ENCODE data around the gene TBCD.

Gene TBCD

DNA sequence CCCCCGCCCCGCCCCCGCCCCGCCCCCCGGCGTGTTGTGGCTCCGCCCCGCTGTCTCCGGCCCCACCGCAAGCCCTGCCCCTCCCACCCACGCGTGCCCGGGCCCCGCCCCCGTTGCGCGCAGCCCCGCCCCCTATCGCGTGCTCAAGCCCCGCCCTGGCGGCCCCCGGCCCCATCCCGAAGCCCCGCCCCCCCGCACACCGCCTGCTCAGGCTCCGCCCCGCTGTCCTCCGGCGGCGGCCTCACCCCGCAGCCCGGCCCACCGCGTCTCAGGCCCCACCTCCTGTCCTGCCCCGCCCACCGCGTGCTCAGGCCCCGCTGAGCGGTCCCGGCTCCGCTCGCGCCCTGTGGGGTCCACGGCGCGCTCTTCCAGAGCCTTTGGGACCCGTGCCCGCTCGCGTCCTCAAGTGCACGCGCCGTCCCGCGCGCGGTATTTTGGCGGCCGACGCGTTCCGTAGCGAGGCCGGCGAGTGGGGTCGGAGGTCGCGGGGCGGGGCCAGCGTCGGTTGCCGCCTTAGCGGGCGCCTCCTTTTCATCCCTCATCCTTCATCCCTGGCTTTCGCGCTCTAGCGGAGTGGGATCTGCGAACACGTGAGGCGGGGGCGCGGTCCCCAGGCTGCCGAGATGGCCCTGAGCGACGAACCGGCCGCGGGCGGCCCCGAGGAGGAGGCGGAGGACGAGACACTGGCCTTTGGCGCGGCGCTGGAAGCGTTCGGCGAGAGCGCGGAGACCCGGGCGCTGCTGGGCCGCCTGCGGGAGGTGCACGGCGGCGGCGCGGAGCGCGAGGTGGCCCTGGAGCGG lies at the start of gene TBCD:
Gene TBCD (plus strand): TSS at position 495 of the 800 bp plus-strand sequence. CDS start 129 bp downstream, at position 624.
- DNase-seq, result peak; percentile 82 to 91

DNA sequence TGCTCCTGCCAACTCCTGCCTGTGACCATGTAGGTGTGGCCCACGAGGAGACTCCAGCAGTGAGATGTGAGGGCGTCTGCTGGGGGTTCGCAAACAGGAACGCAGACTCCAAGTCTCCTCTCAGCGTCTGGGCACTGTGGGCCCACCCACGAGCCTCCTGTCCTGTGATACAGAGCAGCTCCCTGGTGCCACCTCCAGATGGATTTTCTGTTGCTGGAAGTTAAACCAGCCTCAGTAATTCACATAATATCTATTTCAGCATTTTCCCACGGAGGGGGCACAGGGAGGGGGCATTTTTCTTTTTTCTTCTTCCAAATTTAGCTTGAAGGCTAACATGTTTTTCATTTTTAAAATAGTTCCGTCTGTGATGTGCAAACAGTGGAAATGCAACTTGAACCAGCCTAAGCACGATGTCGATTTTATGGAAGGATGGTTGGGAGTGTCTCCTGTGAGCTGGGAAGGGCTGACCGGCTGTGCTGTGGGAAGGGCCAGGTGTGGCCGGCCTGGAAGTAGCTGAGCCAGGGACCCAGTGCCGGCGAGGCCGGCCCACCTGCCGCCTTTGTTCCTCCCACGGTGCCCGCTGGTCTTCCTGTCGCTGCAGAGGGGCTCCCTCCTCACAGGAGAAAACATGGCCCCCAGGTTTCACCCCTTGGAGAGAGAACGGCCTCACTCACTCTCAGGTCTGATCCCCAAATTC lies 49.5 kb upstream of the TBCD start:
- DNase-seq, result no peak

DNA sequence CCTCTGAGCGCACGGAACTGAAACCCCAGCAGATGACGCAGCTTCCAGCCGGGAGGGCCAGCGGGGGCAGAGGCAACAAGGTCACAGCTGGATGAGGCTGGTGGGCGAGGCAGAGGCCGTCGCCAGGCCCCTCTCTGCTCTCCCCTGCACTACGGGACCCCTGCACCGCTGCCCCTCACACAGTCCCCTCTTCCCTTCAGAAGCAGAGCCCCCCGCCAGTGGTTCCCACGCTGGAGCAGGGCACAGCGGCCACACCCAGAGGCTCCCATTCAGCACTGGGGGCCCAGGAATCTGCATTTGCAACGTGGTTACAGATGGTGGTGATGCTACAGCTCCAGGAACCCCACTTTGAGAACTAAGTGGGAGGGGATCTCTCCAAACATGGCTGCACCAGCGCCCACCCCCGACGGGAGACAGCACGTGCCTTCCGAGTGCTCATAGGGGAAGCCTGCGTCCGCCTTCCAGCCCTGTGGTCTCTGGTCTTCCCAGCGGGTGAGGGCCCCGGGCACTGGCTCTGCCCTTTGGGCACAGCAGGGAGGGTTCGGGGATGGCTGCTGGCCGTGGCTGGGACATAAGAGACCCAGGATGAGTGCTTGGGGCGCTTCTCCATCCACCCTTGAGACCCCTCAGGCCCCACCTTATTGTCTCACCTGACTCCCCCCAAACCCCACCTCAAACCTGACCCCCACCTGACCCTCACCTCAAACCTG lies 48.7 kb upstream of the TBCD start:
- DNase-seq, result no peak

DNA sequence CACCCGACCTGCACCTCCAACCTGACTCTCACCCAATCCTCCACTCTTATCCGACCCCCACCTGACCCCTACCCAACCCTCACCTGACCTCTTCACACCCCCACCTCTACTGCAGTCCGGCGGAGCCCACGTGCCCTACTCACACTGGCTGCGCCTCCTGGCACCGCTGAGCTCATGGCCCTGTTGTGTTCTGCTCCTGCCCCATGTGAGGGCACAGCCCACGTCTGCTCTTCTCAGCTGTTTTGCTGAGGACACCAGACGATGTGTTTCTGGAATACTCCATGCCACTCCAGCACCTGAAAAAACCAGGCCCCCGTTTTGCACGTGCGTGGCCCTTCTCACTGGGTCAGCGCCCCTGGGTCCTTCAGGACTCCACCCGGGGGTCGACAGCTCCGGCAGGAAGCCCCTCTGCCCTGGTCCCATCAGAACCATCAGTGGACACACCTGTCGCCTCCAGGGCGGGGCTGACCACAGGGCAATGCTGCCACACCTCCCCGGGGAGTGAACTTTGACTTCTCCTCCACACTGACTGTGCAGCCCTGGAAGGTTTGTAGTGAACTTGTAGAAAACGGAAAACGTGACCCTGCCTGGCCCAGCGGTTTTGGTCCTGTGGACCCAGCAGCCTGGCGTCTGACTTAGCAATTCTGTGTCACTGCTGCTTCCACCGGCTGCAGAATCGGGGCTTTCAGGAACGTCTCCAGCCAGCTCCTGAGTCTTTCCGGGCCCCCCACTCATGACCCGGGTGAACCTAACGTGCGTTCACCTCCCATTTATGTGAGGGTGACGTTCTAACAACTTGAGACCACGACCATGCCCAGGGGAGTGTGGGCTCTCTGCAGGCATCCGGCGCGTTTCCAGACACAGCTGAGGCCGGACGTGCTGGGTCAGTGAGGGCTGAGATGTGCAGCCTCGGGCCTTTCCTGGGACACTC lies 47.7 kb upstream of the TBCD start:
- DNase-seq, result no peak

DNA sequence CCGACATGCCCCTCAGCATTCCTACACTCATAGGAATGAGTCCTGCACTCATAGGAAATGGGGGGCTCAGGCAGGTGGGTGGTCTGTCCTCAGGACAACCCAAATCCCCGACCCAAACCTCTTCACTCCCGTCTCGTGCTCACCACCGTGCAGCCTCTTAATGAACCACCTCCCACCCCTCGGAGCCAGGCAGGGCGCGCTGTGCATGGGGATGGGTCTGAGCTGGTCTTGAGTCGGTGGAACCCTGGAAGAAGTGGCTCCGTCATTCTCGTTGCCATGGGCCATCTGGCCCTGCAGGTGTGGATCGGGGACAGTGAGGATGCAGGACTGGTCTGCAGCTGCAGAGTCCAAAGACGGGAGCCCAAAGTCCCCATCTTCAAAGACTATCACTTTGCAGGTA lies 47.0 kb upstream of the TBCD start:
- no peak for DNase-seq

DNA sequence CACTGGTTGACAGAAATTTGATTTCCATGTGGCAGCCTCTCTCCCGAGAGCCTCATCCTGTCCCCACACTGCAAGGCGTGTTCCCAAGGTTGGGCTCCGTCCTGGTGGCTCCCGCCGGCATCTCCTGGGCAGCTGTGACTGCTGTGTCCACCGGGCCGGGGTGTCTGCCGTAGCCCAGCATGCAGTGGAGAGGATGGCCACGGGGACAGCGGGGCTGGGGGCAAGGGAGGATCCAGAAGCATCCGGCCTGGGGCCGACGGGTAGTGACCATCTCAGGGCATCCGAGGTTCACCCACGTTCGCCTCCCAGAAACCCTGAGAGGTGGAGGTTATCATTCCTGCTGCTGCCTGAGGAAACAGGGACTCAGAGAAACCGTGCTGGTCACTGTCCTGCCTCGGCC lies 46.1 kb upstream of the TBCD start:
- DNase-seq, result no peak

DNA sequence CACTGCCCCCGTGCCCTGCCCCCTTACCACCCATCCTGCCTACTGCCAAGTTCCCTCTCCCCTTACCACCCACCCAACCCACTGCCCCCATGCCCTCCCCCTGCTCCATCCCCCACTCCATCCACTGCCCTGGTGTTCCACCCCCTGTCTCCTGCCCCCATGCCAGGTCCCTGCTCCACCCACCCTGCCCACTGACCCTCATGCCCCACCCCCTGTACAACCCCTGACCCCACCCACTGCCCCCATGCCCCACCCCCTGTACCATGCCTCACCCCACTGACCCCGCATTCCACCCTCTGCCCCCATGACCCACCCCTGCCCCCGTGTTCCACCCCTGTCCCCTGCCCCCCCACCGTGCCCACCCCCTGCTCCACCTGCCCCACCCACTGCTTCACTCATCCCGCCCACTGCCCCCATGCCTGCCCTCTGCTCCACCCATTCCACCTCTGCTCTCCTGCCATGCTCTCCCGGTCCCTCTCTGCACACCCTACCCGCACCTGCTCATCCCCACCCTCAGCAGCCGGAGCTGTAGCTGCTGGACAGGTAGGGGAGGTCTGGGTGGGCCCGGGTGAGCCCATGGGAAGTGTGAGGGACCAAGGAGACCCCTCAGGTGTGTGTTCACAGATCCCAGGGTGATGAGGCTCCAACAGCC lies 42.7 kb upstream of the TBCD start:
- no peak for DNase-seq

DNA sequence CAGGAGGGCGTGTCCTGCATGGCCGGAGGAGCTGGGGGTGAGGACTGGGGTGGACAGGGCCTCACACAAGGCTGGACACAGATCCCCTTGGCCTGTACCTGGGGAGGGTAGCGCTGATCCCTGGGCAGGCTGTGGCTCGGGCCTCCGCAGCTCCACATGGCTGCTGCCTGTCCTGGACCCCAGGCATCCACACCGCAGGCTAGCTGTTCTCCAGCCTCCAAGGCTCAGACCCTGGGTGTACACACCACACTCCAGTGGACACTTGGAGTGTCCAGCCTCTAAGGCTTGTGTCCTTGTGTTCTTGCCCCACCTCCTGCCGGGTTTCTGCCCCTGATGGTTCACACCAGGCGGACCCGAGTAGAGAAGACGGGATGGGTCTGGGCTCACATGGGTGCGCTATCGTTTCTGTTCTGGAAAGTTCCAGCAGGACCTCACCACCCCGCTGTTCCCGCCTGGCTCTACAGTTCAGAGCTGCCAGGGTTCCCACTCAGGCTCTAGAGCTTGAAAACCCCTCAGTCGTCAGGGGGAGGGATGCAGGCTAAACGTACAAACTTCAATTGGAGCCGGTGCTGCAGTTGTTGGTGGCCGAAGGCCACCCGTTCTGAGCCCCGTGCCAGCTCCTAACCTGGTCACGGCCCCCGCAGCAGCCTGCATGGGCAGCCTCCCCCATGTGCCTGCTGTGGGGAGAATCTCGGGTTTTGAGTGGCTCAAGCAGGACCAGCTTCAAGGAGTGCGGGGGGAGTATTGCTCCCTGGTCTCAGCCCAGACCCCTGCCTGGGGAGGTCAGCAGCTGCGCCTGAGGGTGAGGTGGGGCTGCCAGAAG lies 42.0 kb upstream of the TBCD start:
- no peak for DNase-seq

DNA sequence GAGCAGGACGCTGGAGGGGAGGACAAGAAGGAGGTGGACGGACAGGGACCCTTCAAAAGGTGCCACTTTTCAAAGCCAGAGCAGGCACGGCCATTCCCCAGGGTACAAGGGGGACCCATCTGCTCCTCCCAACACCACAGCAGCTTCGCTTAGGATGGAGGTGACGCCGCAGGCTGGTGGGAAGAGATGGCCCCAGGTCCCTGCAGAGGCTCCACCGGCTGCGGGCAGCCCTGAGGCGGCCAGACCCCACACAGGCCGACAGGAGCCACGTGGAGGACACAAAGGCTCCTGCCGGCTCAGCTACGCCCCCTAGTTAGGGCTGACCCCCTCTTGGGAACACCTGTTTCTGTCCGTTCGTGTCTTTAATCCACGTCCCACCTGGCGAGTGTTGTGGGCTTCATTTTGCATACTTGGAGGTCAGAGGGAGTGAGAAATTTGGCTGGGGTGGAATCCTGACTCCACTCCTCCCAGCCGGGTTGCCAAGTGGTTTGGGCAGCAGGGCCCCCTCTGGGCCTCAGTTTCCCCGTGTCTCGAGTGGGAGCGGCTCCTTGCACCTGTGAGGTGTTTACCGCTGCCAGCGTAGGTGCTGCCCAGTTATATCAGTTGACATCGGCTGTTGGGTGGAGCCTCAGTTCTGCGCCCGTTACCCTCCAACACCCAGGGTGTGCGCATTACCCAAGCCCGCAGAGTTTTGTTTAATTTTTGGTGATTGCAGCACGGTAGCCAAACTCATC lies 41.2 kb upstream of the TBCD start:
- DNase-seq, result no peak

DNA sequence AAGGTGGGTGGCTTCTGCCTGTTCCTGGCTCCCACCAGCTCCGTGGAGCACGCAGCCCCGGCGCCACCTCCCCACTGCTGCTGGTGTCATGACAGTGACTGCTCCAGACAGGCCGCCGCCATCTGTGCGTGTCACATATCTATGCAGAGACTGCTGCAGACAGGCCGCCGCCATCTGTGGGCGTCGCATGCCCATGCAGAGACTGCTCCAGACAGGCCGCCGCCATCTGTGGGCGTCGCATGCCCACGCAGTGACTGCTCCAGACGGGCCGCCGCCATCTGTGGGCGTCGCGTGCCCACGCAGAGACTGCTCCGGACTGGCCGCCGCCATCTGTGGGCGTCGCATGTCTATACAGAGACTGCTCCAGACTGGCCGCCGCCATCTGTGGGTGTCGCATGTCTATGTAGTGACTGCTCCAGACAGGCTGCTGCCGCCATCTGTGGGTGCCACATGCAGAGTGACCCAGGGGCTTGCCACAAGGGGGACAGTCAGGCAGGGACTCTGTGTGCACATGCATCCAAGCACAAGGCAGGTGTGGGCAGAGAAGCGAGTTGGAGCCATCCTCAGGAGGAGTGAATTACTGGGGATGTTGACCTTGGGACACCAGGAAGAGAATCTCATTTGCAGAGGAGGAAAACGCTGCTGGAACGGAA lies 38.7 kb upstream of the TBCD start:
- DNase-seq, result no peak

DNA sequence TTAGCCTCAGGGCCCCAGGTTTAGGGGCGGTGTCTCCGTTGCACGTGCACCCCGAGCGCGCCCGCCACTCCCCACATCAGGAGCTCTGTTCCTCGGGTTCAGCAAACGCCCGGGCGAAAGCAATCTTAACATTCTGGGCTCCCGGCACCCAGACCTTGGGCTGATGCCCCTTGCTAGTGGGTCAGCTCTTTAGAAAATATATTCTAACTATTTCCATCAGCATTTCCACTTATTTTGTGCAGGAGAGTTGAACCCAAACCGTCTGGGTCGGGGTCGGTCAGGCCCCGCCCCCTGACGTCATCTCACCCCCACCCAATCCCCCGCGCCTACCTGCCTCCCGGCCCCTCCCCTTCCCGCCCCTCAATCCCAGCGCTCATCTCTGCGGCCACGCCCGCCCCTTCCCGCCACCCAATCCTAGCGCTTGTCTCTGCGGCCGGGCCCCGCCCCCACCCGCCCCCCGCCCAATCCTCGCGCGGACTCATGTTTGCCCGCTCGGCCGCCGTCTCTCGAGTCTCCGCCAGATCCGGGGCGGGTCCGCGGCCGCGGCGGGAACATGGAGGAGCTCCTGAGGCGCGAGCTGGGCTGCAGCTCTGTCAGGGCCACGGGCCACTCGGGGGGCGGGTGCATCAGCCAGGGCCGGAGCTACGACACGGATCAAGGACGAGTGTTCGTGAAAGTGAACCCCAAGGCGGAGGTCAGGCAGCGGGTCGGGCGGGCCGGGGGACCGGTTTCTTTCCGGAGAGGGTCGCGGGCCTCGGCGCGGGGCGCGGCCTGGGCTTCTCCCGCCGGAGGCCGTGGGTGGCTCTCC lies 35.5 kb upstream of the TBCD start, which contains the start of gene FN3KRP:
Gene FN3KRP (plus strand): TSS at position 504 of the 808 bp plus-strand sequence. CDS start 50 bp downstream, at position 554.
- DNase-seq, result peak; percentile 91 to 95

DNA sequence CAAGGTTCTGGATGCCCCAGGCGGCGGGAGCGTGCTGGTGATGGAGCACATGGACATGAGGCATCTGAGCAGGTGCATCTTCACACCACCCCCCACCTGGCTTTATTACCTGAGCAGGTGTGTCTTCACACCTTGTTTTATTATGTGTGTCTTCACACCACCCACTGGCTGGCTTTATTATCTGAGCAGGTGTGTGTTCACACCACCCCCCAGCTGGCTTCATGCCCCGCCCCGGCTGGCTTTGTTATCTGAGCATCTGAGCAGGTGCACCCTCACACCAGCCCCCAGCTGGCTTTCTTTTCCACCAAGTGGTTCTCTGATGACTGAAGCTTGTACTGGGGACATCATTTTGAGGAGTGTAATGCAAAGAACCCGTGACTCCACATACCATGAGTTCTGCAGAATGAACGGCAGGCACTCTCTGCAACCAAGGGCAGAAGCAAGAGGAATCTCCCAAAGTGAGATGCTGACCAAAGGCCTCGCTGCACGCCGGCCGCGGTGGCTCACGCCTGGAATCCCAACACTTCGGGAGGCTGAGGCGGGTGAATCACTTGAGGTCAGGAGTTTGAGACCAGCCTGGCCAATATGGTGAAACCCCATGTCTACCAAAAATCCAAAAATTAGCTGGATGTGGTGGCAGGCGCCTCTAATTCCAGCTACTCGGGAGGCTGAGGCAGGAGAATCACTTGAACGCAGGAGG lies 32.7 kb upstream of the TBCD start:
- no peak for DNase-seq

DNA sequence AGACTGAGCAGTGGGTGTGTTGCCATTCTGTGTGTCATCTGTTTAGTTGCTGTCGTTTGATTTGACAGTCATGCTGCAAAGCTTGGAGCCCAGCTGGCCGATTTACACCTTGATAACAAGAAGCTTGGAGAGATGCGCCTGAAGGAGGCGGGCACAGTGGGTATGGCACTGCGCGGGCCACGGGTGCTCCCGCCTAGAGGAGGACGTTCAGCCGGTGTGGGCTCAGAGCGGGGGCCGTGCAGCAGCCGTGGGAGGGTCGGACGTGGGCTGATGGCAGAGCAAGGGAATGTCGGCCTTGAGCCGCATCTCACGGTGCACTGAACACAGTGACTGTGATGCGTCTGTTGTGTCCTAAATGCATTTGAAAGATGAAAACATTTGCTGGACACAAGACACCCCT lies 31.7 kb upstream of the TBCD start:
- no peak for DNase-seq

DNA sequence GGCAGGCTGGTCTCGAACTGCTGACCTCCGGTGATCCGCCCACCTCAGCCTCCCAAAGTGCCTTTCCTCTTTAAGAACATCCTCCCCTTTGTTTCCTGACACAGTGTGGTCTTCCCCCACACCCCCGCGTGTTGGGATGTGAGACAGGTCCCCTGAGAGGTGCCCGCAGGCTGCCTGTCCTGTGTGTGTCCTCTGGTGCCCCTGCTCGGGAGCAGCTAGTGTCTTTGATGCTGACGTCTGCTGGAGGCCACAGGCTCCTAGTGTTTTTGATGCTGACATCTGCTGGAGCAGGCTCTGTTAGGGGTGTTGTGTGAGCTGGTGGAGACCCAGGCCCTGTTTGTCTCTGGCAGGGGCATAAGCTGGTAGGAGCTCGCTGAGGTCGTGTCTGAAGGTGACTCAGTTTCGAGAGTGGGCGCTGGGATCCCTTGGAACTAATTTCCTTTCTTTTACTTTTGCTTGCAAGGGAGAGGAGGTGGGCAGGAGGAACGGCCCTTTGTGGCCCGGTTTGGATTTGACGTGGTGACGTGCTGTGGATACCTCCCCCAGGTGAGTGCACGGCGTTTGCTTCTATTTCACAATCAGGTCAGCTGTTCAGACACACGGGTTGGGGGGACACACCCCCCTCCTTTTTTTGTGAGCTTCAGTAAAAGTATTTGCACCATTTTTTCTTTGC lies 29.4 kb upstream of the TBCD start:
- DNase-seq, result no peak

DNA sequence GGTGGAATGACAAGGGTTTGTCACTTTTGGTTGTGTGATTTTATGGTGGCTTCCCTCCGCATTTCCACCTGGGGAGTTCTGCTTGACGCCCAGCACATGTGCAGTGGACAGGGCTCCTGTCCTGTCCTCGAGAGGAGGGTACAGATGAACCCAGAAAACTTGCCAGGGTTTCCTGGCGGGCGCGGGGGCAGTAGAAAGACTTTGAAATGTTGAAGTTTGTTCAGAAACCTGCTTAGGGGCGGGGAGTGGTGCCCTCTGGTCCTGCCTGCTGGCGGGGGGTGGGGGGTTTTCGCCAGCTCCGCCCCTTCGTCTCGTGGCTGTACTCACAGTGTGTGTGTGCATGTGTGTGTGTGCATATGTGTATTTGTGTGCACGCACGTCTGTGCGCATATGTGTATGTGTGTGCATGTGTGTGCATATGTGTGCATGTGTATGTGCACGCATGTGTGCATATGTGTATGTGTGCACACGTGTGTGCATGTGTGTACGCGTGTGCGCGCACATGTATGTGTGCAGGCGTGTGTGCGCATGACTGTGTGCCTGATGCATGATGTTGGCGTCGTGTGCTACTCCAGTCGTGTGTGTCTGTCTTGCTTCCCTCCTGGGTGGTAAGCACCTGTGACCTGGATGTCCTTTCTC lies 28.6 kb upstream of the TBCD start:
- no peak for DNase-seq

DNA sequence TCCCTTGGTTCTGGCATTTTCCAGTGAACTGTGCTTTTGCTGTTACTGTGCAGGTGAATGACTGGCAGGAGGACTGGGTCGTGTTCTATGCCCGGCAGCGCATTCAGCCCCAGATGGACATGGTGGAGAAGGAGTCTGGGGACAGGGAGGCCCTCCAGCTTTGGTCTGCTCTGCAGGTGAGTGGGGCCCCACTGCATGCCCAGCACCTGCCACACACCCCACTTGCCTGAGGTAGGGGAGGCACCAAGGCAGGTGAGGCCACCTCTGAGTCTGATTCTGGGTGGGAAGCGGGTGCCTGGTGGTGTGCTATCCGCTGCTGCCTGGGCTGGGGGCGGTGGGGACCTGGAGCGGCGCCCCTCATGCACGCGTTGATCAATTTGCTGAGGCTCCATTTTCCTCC lies 25.4 kb upstream of the TBCD start:
- DNase-seq, result no peak

All from stimulated activated CD4-positive, alpha-beta T cell treated with anti-CD3 and anti-CD28 coated beads, Interleukin-4, amount 100 ng/mL, for 4 hours (primary cell).